Ectodermal cell (in vitro differentiated cells): Measurements from ENCODE around the gene DYRK4.

ENCODE experiments used
- H3K27ac ChIP-seq: 2 replicates; pipeline ENCODE4 v1.7.0; 2013; ENCODE audit warnings: mild to moderate bottlenecking, low read depth, low read length; ENCODE audit not compliant: insufficient read depth, poor library complexity, severe bottlenecking
- H3K27me3 ChIP-seq: 2 replicates; pipeline ENCODE4 v1.7.0; 2013; ENCODE audit warnings: mild to moderate bottlenecking, low read length; ENCODE audit not compliant: insufficient read depth, control insufficient read depth, poor library complexity, severe bottlenecking
- H3K36me3 ChIP-seq: one replicate; pipeline ENCODE4 v1.7.0; 2013; ENCODE audit warnings: low read length; ENCODE audit not compliant: control insufficient read depth, insufficient read depth
- H3K4me1 ChIP-seq: one replicate; pipeline ENCODE4 v1.7.0; 2013; ENCODE audit warnings: low read length; ENCODE audit not compliant: control insufficient read depth, insufficient read depth
- H3K4me3 ChIP-seq: 2 replicates; pipeline ENCODE4 v1.7.0; 2013; ENCODE audit warnings: low read depth, low read length, control low read depth; ENCODE audit not compliant: insufficient read depth
- H3K9me3 ChIP-seq: 2 replicates; pipeline ENCODE4 v1.7.0; 2013; ENCODE audit warnings: mild to moderate bottlenecking, low read length, moderate library complexity; ENCODE audit not compliant: control insufficient read depth
- WGBS, 2 experiments: methylation state at CpG; one replicate each; pipeline ENCODE4 v1.1.7; 2013; ENCODE audit warnings: missing lambda C conversion rate in 2 of 2; 5-methylcytosine and 5-hydroxymethylcytosine counted together

The DYRK4 gene

DNA sequence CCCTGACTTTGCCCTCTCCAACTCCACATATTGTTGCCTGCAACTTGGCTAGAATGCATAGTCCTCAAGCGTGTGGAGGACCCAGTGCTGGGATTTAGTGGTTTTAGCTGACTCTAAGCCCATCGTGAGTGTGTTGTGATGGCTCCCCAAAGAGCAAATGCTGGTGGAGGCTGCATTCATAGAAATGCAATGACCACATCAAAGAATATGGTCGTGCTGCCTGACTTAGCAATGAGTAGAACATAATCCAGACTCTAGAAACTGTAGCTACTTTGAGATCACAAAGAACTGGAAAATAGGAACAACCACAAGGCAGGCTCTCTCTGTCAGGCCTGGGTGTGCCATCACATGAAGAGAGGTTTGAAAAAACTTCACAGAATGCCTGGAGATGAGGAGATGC is 1.3 kb downstream of the DYRK4 start:
- WGBS, 2 experiments: 91 to 92% methylated on average over 3 of the region's 3 CpGs

DNA sequence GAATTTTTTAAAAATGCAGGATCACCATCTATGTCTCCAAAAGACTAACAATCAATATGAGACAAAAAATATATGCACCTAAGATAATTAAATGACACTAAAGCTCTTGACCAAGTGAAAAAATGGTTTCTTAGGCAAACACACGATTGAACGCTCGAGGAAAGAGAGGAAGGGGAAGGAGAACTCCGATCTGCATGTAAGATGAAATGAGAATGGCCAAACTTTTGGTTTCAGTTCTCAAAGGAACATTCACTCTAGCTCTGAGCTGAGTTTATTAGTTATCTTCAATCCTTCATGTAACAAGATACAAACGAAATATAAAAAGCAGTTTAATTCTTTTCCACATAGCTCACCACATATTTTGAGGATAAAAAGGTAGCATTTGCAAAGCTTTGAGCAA is 2.8 kb downstream of the DYRK4 start:
- H3K36me3 ChIP-seq: no peaks in the 10 kb centered on the region
- WGBS, 2 experiments: 94 to 96% methylated on average over 4 to 5 of the region's 5 CpGs
- H3K27ac ChIP-seq: no peak overlapping the region
- peaks cover 4% of the 10 kb centered on the region for H3K4me1 ChIP-seq
- no peaks in the 10 kb centered on the region for H3K9me3 ChIP-seq
- H3K4me3 ChIP-seq: no peak overlapping the region
- H3K27me3 ChIP-seq: peaks cover 12% of the 10 kb centered on the region

More for the DNA sequence above, 1.3 kb downstream of the DYRK4 start:
- H3K27ac ChIP-seq: no peak overlapping the region
- no peaks in the 10 kb centered on the region for H3K9me3 ChIP-seq
- no peak overlapping the region for H3K4me3 ChIP-seq
- H3K36me3 ChIP-seq: no peaks in the 10 kb centered on the region
- H3K27me3 ChIP-seq: peaks cover 12% of the 10 kb centered on the region
- H3K4me1 ChIP-seq: peaks cover 4% of the 10 kb centered on the region

DNA sequence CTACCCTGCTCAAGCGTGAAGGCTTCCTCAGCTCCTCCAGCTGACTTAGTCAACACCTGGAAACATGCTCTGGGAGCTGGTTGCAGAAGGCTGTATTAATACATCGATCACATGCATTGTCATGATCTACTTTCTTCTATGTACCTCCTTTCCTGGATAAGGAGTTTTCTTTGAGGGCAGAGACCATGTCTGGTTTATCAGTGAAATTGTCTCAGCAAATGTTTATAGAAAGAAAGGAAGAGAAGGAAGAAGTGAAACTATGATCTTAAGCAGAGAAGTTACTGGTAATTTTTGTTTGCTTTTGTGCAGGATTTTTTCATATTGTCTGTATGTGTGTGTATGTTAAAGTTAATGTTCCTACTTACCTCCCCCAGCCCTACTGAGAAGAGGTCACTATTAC is 4.5 kb downstream of the DYRK4 start:
- WGBS, 2 experiments: 90 to 100% methylated on average over 2 of the region's 2 CpGs
- Histone ChIP-seq H3K4me3 (no peak overlapping the region), H3K36me3 (no peaks in the 10 kb centered on the region), H3K4me1 (peaks cover 4% of the 10 kb centered on the region), H3K9me3 (no peaks in the 10 kb centered on the region), H3K27ac (no peak overlapping the region), H3K27me3 (peaks cover 12% of the 10 kb centered on the region)

DNA sequence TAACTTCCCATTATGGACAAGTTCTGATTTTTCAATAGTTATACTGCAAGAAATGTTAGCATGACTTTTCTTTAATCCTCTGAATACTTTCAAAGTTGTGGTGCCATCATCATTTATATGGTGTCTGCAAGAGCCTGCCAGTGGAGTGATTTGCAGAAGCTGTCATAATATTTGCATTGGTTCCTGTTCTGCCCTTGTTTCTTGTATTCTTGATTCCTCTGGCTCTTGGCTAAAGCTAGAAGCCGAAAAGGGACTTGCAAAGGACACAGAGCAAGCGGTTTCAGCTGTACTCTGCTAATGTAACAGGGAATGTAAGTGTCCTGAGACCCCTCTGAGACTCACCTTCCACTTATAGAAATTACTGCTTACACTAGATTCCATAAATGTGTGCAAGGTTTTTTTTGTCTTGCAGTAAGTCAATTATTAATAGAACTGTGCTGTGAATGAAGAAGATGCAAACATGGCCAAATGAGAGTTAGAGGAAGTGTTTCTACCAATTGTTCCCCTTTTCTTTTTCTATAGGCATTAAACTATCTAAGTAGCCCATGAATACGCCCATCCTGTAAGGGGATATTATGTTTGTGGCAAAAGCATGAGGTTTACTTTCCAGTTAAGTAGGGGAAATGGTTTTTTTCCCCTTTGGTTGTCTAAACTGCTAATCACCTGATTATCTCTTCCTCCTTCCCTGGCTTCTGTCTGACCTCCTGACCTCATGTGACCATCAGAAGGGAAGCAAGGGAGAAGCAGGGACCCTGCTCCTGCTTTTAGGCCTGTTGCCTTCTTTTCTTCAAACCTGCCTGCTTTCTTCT is 5.3 kb downstream of the DYRK4 start:
- Histone ChIP-seq H3K27ac (no peak overlapping the region), H3K36me3 (no peaks in the 10 kb centered on the region), H3K4me3 (no peak overlapping the region), H3K4me1 (no peaks in the 10 kb centered on the region), H3K27me3 (peaks cover 12% of the 10 kb centered on the region), H3K9me3 (no peaks in the 10 kb centered on the region)
- WGBS, 2 experiments: 82 to 93% methylated on average over 2 to 3 of the region's 3 CpGs

DNA sequence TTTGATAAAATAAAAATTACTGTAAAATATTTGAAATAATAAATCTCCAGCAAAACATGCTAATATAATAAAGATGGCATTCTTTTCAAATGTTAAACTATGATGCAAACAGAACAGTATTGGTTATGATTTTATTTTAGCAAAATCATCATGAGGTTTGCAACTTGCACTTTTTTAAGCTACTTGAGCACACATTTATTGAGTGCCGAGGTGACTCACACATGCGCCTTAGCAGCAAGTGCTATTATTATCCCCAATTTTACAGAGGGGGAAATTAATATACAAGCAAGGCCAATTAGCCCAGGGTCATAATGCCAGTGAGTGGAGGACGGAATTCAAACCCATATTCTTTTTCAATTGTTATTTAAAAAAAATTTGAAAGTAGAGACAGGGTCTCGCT is 7.3 kb downstream of the DYRK4 start:
- Histone ChIP-seq H3K4me3 (no peak overlapping the region), H3K4me1 (no peaks in the 10 kb centered on the region), H3K36me3 (no peaks in the 10 kb centered on the region), H3K9me3 (no peaks in the 10 kb centered on the region), H3K27me3 (no peaks in the 10 kb centered on the region), H3K27ac (no peak overlapping the region)
- WGBS, 2 experiments: 97 to 99% methylated on average over 4 of the region's 4 CpGs

DNA sequence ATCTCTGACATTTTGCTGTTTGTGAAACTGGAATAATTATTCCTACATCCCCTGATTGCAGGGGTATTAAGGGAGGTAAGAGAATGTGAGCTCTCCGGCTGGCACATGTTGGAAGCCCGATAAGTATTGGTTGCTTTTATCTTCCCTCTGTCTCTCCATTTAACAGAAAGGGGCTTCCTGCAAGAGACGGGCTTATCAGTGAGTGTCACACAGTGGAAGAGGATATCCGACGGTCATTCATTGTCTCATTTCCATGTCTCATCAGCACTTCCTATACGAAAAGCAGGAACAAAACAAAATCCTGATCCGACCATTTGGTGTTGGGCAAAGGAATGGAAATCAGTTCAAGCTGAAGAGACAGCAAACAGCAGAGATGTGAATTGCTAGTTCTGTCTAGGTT is 10.7 kb downstream of the DYRK4 start:
- Histone ChIP-seq H3K27me3 (no peaks in the 10 kb centered on the region), H3K4me1 (no peaks in the 10 kb centered on the region), H3K36me3 (no peaks in the 10 kb centered on the region), H3K9me3 (no peaks in the 10 kb centered on the region), H3K27ac (no peak overlapping the region), H3K4me3 (no peak overlapping the region)
- 94 to 96% methylated on average over 7 of the region's 7 CpGs for WGBS, 2 experiments

DNA sequence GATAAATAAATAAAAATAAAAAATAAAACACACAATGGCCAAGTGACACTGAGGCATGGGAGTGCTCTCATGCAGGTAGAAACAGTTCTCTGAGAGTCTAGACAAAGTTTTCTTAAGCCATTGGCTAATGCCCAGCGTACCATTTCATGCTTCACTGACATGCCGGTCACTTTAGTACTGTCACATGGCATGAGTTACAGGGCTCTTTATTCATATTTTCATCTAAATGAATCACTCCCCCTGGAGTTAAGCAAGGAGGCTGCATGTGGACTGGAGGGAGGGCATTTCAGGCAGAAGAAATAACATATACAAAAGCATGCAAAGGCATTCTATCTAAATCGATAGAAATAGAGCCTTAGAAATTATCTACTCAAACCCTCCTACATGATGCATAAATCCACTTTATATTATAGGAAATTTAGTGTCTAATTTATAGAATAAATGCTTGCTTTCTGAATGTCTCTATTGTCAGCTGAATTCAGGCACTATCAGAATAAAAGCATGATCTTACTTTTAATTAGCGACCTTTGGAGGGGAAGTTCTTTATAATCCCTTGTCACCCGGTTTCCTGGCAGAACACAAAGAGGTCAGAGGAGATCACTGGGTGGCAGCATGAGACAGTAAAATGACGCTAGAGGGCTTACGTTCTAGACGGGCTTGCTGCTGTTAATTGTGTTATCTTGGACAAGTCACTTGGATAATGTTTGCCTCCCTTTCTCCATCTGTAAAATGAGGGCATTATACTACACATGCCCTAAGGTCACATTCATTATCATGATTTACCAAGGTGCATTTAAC is 17.5 kb downstream of the DYRK4 start:
- no peaks in the 10 kb centered on the region for H3K9me3 ChIP-seq
- H3K4me1 ChIP-seq: peaks cover 11% of the 10 kb centered on the region
- H3K4me3 ChIP-seq: no peak overlapping the region
- 62 to 74% methylated on average over 8 of the region's 8 CpGs for WGBS, 2 experiments
- H3K27me3 ChIP-seq: no peaks in the 10 kb centered on the region
- H3K36me3 ChIP-seq: no peaks in the 10 kb centered on the region
- H3K27ac ChIP-seq: no peak overlapping the region

GRCh38 chr12:4580281-4580688 is 18.3 kb downstream of the DYRK4 start:
- Histone ChIP-seq H3K4me1 (peaks cover 11% of the 10 kb centered on the region), H3K27me3 (no peaks in the 10 kb centered on the region), H3K27ac (no peak overlapping the region), H3K36me3 (no peaks in the 10 kb centered on the region), H3K9me3 (no peaks in the 10 kb centered on the region), H3K4me3 (no peak overlapping the region)
- WGBS, 2 experiments: 56 to 70% methylated on average over 3 of the region's 3 CpGs

DNA sequence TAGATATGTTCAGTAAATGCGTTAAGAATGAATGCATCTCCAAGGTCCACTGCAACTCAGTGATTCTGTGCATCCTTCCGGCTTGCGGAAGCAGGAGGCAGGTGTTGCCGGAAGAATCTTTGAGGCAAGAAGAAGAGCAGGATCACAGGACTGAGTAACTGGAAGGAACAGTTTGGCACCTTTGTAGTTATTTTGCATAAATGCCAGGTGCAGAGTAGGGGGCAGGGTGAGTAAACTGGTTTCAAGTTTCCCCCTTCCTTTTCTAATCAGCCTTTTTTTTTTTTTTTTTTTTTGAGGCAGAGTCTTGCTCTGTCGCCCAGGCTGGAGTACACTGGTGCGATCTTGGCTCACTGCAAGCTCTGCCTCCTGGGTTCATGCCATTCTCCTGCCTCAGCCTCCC is 22.3 kb downstream of the DYRK4 start:
- WGBS, 2 experiments: 95 to 97% methylated on average over 4 of the region's 6 CpGs
- Histone ChIP-seq H3K27ac (no peak overlapping the region), H3K4me3 (no peak overlapping the region), H3K4me1 (peaks cover 11% of the 10 kb centered on the region), H3K9me3 (no peaks in the 10 kb centered on the region), H3K27me3 (no peaks in the 10 kb centered on the region), H3K36me3 (no peaks in the 10 kb centered on the region)

DNA sequence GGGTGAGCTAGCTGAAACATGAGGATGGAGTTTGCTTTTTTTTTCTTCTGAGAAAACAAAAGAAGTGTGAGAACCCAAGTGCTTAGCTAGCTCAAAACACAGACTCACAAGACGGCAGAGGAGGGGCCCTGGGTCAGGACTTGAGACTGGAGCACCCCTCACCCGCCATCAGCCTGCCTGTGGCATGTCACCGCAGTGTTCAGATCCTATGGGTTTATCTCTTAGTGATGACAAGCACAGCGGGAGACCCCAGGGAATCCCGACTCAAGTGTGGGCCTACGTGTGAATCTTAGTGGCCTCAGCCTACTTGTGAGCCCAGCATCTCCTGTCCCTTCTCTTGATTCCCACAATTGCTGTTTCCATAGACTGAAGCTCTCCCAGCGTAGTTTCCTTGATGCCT is 22.9 kb downstream of the DYRK4 start:
- 89 to 90% methylated on average over 7 of the region's 7 CpGs for WGBS, 2 experiments
- H3K9me3 ChIP-seq: no peaks in the 10 kb centered on the region
- H3K4me1 ChIP-seq: peaks cover 11% of the 10 kb centered on the region
- no peak overlapping the region for H3K4me3 ChIP-seq
- H3K36me3 ChIP-seq: no peaks in the 10 kb centered on the region
- no peak overlapping the region for H3K27ac ChIP-seq
- no peaks in the 10 kb centered on the region for H3K27me3 ChIP-seq
